Activated T-cell treated with anti-CD3 and anti-CD28 coated beads for 24 hours (primary cell): ENCODE measurements around the gene PLSCR3.
A peak's percentile ranks its signal among the peaks of the same experiment; 100 is the strongest.

ENCODE experiments used
- DNase-seq: peaks from one replicate; pipeline ENCODE4 v3.0.0-alpha.2; 2020; ENCODE audit warnings: low read depth

The PLSCR3 gene

DNA sequence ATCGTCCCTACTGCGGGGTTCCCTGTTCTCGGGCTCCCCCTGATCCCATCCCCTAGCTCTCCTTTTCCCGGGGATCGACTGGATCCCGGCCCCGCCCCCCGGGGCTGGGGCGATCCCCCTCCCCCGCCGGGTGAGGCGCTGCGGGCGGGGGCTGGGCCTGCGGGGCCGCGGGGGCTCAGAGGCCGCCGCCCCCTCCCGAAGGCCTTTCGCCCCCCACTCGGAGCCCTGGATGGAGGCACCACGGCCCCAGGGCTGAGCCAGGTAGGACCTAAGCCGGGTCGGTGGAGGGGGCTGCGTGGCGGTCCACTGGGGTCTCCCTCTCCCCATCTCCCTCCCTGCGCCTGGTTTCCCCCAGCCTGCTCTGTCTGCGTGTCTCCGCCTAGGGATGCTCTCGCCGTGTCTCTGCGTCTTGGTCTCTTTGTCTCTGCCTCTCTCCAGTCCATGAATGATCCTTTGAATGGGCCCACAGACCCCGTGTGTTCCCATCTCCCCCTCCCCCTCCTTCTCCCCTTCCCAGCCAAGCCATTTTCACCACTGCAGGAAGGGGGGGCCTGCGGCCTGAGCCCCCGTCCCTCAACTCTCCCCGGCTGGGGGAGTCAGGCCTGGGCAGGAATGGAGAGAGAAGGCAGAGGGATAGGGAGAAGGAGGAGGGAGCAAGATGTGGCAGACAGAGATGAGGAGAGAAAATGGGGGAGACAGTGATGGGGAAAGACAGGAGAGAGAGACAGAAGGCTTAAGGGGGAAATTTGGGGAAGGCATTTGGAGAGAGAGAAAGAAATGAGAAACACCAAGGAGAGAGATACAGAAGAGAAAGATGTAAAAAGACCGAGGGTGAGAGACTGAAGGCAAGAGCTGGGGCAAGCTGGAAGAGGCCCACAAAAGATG is 11.3 kb upstream of the PLSCR3 start:
- no peak for DNase-seq

DNA sequence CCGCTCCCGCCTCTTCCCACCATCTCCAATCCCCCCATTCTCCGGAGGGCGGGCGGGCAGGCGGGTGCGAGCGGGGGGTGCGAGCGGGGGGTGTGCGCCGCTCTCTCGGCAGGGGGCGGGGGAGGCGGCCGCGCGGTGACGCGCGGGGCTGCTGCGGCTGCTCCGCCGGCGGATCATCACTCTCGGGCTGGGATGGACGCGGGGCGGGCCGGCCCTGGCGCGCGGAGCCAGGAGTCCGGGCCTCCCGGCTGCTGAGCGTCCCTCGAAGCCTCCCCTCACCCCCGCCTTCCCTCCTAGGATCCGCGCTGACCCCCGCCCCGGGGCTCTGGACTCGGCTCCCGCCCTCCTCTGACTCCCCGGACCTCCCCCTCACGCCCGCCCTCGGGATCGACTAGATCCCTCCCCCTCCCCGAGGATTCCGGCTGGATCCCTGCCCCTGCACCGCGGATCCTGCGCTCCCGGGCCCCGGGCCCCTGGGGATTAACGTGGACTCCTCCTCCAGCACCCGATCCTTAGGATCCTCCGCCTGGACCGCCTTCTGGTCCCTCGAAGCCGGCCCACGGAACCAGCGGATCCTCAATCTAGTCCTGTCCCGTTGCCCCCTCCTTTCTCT is 10.5 kb upstream of the PLSCR3 start:
- no peak for DNase-seq

DNA sequence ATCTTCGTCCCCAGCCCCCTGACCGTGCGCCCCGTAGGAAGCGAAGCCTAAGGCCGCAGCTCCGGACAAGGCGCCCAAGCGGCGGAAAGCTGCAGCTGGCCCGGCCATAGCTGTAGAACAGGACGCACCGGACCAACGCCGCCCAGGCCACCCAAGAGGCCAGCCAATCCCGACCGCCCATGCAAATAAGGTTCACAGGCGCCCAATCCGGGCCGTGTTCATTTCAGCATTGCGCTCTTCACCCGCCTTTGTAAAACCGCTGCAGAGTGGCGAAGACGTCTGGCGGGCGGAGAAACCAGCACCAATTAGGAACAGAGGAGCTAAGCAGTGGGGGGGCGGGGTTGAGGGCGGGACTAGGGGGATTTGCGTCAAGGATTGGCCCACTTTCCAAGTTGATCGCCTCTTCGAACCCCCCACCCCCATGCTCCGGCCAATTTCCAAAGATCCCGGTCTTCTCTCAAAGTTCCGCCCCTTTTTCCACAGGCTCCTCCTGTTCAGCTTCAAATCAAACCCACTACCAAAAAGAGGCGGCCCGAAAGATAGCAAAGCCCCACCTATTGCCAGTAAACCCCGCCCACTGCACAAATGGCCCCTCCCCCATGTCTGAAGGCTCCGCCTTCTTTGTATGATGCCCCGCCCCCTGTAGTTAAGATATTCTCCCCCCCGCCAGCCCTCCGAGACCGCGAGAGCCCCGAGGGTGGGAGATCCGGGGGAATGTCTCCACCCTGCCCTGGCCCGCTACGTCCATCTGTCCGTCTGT is 9.8 kb upstream of the PLSCR3 start, which contains the start of gene TMEM256:
TMEM256 (minus strand) TSS at position 121 of the 760 bp plus-strand sequence; CDS start at position 108, 13 bp downstream.
- peak; percentile 95 for DNase-seq

DNA sequence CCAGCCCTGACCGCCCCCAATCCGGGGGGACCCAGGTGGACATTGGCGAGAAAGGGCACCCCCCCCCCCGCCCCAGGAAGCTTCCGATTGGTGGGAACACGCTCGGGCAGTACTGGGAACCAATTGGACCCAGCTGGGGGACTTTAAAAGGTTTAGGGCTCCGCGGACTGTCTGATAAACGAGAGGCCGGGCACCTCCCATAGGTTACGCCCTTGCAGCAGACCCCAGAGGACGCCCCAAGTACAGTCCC is 9.3 kb upstream of the PLSCR3 start:
- no peak for DNase-seq

DNA sequence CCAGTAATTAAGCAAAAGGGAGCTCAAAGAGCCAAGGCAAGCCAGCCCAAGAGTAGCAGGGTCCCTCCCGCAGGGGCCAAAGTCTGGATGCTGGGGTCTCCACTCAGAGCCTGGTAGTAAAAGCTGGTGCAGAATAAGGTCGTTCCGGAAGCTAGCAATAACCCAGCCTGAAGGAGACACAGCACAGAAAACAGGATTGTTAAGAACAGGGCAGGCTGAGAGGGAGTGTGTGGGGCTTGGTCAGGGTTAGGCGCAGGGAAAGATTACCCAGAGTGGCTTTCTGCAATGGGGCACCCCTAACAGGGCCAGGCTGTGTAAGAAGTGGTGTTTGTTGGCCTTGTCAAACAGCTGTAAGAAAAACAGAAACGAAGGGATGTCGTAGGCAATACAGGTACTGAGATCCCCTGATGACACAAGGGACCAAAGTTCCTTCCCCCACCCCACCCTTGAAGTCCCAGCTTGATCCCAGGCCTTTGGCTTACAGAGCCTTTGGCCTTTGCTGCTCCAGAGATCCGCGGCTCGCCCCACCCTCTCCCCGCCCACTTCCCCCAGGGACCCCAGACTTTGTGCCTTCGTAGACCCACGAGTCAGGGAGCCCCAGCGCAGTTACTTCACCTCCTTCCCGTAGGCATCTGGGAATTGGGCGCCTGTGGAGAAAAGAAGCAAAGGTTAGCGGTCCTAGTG is 8.9 kb upstream of the PLSCR3 start:
- no peak for DNase-seq

DNA sequence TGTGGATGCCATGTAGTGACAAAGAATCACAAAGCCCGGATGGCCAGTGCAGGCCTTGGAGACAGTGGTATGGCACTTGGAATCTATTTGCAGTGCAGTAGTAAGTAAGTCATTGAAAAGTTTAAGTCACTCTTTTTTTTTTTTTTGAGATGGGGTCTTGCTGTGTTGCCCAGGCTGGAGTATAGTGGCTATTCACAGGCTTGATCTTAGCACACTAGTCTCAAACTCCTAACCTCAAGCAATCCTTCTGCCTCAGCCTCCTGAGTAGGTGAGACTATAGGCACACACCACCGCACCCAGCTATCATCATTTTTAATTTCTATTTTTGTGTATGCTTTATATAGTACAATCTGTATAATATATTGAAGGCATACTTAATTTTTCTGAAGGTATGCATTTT is 4.3 kb upstream of the PLSCR3 start:
- DNase-seq, result no peak

DNA sequence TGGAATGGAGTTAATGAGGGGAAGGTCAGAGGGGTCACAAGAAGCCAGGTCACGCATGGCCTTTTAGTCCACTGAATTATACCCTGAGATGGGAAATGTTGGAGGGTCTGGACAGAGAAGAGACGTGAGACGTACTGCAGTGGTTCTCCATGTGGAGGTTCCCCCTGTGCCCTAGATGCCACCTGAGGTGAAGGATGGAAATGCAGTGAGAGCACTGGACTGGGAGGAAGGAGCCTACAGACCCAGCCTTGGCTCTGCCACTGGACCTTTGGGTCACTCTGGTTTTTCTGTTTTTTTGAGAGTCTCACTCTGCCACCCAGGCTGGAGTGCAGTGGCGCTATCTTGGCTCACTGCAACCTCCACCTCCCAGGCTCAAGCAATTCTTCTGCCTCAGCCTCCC is 1.8 kb upstream of the PLSCR3 start:
- DNase-seq, result no peak

DNA sequence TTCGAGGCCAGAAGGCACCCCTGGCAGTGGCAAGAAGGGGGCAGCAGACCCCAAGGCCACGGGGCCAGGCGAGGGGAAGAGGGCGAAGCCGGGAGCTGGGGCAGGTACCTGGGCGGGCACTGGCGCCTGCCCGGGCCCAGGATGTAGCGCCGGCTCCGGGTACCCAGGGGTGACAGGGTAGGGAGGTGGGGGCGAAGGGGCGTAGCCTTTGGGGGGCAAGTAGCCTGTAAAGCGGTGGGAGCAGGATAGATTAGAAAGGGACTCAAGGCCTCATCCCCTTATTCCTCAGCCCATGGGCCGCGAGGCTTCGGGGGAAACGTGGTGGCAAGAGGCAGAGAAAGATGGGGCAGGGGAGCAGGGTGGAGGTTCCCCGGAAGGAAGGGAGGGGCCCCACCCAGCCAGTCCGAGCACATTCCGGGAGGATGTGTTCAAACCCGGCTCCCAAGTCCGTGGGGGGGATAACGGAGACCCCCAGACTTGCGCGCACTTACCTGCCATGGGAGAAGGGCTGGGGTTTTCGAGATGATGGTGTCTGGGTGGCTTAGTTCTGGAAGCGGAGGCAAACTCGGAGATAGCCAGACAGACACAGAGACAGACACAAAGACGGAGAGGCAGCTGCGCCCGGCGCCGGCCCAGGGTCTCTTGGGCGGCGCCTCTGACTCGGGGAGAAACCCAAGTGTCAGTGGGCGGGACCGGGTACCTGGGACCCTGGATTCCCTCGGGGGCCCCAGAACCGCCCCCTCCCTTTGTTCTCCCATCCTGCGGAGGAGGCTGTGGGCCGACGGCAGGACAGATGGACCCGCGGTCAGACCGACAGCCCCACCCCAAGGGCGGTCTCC is 493 bp downstream of the PLSCR3 start:
- peak; percentile 26 for DNase-seq

DNA sequence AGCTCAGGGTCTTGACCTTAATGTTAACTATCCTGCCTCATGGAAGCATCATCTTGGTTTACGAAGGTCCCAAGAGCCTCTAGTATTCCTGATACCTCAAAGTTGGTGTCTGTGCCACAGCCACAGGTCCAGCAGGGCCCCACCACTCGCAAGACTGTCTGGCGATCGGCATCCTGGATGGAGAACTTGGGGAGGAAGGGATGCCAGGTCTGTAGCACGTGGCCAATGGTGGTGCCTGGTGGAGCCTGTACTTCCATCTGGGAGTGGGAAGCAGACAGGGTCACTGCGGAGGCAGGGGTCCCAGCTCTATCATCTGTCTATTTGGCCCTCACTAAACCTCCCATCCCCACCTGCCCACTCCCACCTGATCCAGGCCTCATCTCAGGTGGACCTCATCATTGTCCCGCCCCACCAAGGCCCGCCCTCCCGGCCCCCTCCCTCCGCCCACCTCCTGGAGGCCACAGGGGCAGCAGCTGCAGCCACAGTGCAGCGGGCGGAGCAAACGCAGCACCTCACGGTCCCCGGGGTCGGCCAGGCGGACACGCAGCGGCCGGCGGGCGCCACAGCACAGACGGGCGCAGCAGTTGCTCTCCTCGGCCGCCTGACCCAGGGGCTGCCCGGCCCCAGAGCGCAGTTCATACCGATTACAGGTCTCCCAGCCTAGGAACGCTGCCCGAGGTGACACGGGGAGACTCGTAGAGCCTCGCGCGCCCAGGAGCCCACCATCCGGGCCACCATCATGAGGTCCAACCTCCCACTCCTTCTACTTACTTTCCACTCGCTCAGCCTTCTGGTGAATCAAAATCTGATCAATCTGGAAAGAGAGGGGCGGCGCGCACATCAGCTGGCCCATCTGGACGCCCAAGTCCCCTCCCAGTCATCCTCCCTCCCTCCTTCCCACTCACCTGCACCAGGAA is 1.4 kb downstream of the PLSCR3 start:
- no peak for DNase-seq

DNA sequence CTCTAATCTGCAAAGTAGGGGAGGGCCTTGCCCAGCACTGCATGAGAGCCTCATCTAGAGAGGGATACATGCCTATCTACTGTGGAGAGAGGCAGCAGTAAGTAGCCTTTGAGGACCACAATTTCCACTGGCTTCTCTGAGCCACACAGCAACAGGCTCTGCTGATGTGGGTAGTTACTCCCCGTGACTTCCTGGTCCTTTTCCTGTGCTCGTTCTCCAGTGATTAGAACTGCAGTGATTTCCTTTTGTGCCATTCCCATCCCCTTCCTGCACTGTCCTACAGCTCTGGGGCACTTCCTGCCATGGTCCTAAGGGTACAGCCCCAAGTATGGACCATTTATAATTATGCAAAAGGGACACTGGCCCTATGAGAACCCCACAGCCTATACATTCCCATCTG is 3.0 kb downstream of the PLSCR3 start:
- no peak for DNase-seq

DNA sequence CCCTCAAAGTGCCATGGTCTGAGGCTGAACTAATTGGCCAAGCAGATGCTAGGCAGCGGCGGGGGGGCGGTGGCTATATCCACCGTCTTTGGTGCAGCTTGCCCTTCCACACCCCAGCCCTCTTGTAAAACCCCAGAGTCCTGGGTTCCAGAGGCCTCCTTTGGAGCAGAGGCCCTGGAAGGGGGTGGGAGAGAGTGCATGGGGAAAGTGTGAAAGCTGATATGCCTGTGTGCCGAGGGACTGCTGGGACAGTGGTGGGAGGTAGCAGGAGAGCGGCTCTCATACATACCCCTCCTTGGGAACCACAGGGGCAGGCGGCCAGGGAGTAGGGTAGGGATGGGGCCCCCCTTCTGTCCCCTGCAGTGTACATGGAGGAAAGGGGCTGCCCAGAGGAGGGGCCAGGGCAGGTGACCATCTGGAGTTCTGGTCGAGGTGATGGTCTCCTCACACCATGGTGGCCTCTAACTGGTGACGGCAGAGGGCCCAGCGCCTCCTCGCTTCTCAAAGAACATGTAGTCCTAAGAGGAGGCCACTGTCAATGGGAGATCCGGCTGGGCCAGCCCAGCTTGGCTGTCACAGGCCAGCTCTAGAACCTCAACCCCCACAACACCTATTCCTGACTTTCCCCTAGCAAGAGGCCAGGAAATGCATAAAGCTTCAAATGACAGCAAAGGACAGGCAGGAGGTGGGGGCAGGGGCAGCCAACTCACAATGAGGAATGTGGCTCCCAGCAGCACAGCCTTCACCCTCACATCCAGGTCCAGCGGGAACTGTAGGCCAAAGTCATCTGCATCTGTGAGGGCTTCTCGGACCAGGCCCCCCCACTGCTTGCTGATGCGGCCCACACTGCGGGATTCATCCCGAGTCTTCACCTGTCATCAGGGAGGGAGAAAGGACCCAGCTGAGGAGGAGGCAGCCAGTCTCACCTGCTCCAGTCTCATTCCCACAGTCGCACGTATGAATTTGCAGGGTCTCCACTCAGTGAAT is 4.1 kb downstream of the PLSCR3 start:
- no peak for DNase-seq

DNA sequence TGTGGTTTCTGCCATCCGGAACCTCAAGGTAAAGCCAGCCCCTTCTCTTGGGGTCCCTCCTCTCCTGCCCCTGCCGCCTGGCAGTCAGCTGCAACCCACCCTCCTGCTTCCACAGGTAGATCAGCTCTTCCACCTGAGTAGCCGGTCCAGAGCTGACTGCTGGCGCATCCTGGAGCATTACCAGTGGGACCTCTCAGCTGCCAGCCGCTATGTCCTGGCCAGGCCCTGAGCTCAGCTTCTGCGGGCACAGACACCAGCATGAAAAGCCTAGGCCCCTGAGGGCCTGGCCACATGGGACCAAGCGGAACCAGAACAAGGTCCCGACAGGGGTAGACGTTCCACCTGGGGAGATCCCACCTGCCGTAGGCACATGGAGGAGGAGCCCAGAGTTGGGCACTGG is 5.5 kb downstream of the PLSCR3 start:
- no peak for DNase-seq

DNA sequence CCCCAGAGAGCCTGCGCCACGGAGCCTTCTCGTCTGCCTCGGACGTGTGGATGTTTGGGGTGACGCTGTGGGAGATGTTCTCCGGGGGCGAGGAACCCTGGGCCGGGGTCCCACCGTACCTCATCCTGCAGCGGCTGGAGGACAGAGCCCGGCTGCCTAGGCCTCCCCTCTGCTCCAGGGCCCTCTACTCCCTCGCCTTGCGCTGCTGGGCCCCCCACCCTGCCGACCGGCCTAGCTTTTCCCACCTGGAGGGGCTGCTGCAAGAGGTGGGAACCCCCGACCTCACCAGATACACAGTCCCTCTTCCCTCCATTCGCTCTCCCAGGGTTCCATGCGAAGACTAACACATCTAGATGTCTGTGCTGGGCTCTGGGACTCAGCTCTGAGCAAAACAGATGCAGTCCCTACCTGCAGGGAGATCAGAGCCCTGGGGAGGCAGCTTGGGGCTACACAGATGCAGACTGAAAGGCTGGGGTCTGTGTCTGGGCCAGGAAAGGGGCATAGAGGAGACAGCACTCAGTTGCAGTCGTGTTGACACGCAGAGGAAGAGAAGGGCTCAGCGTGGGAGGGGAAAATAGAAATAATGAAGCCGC is 9.7 kb downstream of the PLSCR3 start:
- no peak for DNase-seq

DNA sequence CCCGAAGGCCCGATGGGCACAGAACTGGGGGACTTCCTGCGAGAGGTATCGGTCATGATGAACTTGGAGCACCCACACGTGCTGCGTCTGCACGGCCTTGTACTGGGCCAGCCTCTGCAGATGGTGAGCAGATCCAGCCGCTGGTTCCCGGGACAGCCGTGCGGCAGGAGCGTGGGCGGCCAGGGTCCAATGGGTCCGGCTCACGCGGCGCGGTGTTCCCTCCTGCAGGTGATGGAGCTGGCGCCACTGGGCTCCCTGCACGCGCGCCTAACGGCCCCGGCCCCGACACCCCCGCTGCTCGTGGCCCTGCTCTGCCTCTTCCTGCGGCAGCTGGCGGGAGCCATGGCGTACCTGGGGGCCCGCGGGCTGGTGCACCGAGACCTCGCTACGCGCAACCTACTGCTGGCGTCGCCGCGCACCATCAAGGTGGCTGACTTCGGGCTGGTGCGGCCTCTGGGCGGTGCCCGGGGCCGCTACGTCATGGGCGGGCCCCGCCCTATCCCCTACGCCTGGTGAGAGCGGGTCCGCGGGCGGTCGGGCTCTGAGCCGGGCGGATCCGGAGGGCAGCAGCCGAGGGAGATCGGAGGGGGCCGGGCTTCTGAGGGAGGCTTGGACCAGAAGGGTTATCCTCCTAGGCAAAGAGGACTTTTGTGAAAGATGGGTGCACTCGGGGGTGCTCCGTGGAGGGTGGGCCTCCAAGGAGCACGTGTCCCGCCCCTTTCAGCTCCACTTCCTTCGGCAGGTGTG is 10.4 kb downstream of the PLSCR3 start:
- DNase-seq, result peak; percentile 71

DNA sequence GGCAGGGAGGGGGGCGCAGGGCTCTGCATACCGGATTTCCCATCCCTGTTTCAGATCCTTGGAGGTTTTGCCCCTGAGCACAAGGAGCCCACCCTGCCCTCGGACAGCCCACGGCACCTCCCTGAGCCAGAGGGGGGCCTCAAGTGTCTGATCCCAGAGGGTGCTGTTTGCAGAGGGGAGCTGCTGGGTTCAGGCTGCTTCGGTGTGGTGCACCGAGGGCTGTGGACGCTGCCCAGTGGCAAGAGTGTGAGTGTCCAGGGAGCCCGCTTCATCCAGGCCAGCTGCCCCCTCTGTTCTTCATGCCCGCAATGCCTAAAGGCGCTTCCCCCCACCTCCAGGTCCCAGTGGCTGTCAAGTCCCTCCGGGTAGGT is 11.0 kb downstream of the PLSCR3 start:
- no peak for DNase-seq

DNA sequence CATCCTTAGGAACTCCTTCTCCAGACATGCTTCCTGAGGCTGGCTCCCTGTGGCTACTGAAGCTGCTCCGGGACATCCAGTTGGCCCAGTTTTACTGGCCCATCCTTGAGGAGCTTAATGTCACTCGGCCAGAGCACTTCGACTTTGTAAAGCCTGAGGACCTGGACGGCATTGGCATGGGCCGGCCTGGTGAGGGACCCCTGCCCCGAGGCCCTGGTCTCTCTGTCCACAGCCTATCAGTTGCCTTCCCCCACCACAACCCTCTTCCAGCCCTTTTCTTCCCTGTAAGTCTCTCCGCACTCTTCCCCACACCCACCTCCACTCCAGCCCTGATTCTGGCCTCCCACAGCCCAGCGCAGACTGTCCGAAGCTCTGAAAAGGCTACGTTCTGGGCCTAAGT is 11.4 kb downstream of the PLSCR3 start:
- DNase-seq, result no peak

DNA sequence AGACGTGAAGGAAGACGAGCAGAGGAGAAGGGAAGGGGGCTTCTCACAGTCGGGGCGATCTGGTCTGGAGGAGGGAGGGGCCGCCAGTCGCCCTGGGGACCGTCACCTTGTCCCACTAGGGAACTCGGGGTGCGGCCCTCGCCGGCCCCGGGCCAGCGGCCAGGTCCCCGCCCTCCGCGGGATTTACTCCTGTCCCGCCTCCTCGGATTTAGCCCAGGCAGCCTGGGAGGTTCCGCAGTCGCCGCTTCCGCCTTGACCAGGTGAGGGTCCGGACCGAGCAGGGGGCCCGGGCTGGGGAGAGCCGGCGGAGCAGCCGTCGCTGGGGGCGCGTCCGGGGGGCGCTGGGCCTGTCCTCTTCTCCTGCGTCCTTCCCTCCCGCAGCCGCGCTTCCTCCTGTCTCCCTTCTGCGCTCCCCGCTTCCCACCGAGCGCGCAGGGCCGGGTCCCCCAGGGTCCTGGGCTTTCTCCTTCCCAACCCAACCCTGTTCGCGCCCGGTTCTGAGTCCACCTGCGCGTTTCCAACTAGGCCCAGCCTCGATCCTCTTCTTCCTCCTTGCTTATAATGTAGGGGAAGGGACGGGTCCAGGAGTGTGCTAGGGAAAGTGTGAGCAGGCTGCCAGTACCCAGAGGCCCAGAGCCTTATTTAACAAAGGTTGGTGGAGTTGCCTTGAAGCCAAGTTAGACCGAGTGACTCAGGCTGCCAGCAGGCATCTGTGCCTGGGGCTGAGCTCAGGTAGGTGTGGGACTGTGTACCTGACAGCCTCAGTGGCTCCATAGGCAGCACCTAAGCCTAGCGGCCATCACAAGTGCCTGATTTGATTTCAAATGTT is 13.3 kb downstream of the PLSCR3 start, which contains the start of gene TNK1:
TNK1 (plus strand) TSS at position 235 of the 829 bp plus-strand sequence. CDS start 1,838 bp downstream, outside the sequence.
- no peak for DNase-seq
